ENCODE results near the gene FER. TPM values are rescaled to one million over a fixed set of nuclear protein-coding genes. Genes with fewer than 3 reads are reported as not detected.
"Not testable (repeated sequence)": the region's sequence is repeated elsewhere in the genome, so short reads cannot be mapped to it uniquely, and the experiment has no call there.

Gene FER
- total RNA-seq, 2 experiments from 2014 or later, result 5.9 to 8.0 TPM

DNA sequence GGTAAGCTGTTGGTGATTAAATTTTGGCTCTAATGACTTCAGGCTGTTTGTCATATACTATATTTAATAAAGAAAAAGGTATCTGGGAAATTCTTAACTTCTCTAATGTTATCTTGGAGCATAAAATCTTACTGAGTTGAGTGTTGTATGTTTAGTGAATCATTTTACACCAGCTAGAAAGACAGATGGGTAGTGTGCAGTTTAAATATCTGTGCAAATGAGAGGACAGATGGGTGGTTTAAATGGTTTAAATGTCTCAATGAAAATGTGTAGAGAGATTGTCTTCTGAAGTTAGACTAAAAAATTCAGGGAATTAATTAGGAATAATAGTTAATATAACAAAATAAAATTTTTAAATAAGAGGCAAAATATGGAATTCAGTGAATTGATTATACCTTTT lies 114.5 kb downstream of the FER start:
- H3K36me3 Mint-ChIP-seq (ENCODE audit: low read depth), result no peaks in the 10 kb centered on the region
- CTCF ChIA-PET, result interaction anchor here (1.0 kb wide), 1 partner anchor 567 kb away, joined by 3 read pairs; no protein-coding TSS in a partner anchor
- ATAC-seq, result no peak

DNA sequence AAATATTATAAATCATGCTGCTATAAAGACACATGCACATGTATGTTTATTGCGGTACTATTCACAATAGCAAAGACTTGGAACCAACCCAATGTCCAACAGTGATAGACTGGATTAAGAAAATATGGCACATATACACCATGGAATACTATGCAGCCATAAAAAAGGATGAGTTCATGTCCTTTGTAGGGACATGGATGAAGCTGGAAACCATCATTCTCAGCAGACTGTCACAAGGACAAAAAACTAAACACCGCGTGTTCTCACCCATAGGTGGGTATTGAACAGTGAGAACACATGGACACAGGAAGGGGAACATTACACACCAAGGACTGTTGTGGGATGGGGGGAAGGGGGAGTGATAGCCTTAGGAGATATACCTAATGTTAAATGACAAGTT lies 118.4 kb downstream of the FER start:
- not testable (repeated sequence) for H3K36me3 Mint-ChIP-seq (ENCODE audit: low read depth)

More for the DNA sequence above, 114.5 kb downstream of the FER start:
- POLR2A ChIA-PET, result no interaction called here
- DNase-seq, result no peak
- no peaks in the 10 kb centered on the region for H3K4me1 Mint-ChIP-seq (ENCODE audit: low read depth)
- H3K4me3 Mint-ChIP-seq, result no peak overlapping the region
- no peaks in the 10 kb centered on the region for H3K27me3 Mint-ChIP-seq (ENCODE audit: low read depth)
- no peaks in the 10 kb centered on the region for H3K9me3 Mint-ChIP-seq (ENCODE audit: insufficient read depth)
- H3K27ac Mint-ChIP-seq, result no peak overlapping the region

DNA sequence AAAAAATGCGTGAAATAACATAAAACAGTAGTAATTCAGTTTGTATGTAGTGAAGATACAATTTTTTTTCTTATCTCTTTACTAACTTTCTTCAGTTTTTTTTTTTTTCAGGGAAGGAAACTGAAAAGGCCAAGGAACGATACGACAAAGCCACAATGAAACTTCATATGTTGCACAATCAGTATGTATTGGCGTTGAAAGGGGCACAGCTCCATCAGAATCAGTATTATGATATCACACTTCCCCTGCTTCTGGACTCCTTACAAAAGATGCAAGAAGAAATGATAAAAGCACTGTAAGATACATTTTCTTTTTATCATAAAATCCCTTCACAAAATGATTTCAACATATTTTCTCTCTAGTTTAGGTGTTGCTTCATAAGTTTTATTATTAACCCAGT lies 120.0 kb downstream of the FER start:
- ATAC-seq (no peak), DNase-seq (no peak)
- no peaks in the 10 kb centered on the region for H3K27me3 Mint-ChIP-seq (ENCODE audit: low read depth)
- H3K4me1 Mint-ChIP-seq (ENCODE audit: low read depth), result no peaks in the 10 kb centered on the region
- H3K27ac Mint-ChIP-seq, result no peak overlapping the region
- H3K36me3 Mint-ChIP-seq (ENCODE audit: low read depth), result no peaks in the 10 kb centered on the region
- H3K4me3 Mint-ChIP-seq, result no peak overlapping the region
- H3K9me3 Mint-ChIP-seq (ENCODE audit: insufficient read depth), result no peaks in the 10 kb centered on the region
- ChIA-PET CTCF (interaction anchor here (0.6 kb wide), 1 partner anchor 822 kb away, joined by 3 read pairs; the partner anchor contains the start of gene MAN2A1), POLR2A (no interaction called here)

More for the DNA sequence above, 118.4 kb downstream of the FER start:
- H3K27ac Mint-ChIP-seq; H3K27me3 Mint-ChIP-seq (ENCODE audit: low read depth); POLR2A ChIA-PET; H3K4me1 Mint-ChIP-seq (ENCODE audit: low read depth); H3K9me3 Mint-ChIP-seq (ENCODE audit: insufficient read depth); ATAC-seq; DNase-seq; H3K4me3 Mint-ChIP-seq; CTCF ChIA-PET: not testable (repeated sequence)

DNA sequence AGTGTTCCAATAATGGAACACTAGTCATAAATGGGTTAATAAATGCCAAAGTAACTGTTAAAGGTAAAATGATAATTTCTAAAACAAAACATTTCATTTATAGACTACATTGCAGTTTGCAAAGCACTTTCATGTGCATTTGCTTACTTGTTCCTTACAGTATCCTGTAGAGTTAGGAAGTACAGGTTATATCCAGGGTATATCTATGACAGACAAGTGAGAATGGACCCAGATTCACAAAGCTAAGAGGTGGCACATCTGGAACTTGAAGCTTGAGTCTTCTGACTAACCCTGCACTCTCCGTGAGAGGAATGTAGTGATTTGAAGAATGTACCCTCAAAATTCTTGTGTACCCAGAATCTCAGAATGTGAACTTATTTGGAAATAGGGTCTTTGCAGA lies 121.4 kb downstream of the FER start:
- Mint-ChIP-seq H3K4me3 (no peak overlapping the region), H3K27ac (no peak overlapping the region), H3K36me3 (ENCODE audit: low read depth) (no peaks in the 10 kb centered on the region), H3K27me3 (ENCODE audit: low read depth) (no peaks in the 10 kb centered on the region), H3K9me3 (ENCODE audit: insufficient read depth) (no peaks in the 10 kb centered on the region), H3K4me1 (ENCODE audit: low read depth) (no peaks in the 10 kb centered on the region)
- DNase-seq (no peak), ATAC-seq (no peak)
- CTCF ChIA-PET, result no interaction called here
- POLR2A ChIA-PET, result no interaction called here

DNA sequence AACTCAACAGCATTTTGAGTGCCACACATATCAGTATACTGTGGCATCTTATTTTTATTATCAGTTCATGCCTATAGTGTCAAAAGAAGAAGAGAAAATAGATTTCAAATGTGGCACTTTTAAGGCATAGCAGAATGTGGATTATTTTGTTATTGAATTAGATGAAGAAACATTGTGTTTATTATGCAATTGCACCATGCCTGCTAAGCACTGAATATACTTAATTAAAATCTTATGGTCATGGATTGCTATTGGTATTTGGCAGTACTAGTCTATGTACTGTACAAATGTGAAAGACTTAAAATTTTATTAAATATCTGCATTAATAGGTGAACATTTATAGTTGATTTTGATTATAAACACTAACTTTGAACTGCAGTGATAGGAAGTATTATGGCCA lies 128.8 kb downstream of the FER start:
- ATAC-seq (no peak), DNase-seq (no peak)
- Mint-ChIP-seq H3K36me3 (ENCODE audit: low read depth) (no peaks in the 10 kb centered on the region), H3K9me3 (ENCODE audit: insufficient read depth) (no peaks in the 10 kb centered on the region), H3K4me1 (ENCODE audit: low read depth) (no peaks in the 10 kb centered on the region), H3K27me3 (ENCODE audit: low read depth) (no peaks in the 10 kb centered on the region), H3K27ac (no peak overlapping the region), H3K4me3 (no peak overlapping the region)
- ChIA-PET CTCF (no interaction called here), POLR2A (no interaction called here)

DNA sequence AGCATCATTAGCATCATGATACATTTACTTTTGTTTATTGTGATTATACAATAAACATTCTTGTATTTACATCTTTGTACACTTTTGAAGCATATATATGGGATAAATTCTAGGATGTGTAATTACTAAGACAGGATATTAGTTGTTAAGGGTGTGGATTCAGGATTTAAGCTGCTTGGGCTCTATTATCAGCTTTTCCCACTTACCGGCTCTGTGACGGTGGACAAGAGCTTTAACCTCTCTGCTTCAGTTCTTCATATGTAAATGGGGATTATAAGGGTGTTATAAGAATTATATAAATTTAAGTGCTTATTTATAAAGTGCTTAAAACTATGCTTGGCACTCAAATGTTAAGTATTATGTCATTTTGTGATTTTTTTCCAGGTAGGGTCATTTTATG lies 131.1 kb downstream of the FER start:
- Mint-ChIP-seq H3K27ac (no peak overlapping the region), H3K27me3 (ENCODE audit: low read depth) (no peaks in the 10 kb centered on the region), H3K36me3 (ENCODE audit: low read depth) (no peaks in the 10 kb centered on the region), H3K9me3 (ENCODE audit: insufficient read depth) (no peaks in the 10 kb centered on the region), H3K4me1 (ENCODE audit: low read depth) (no peaks in the 10 kb centered on the region), H3K4me3 (no peak overlapping the region)
- DNase-seq (no peak), ATAC-seq (no peak)
- ChIA-PET POLR2A (no interaction called here), CTCF (no interaction called here)

DNA sequence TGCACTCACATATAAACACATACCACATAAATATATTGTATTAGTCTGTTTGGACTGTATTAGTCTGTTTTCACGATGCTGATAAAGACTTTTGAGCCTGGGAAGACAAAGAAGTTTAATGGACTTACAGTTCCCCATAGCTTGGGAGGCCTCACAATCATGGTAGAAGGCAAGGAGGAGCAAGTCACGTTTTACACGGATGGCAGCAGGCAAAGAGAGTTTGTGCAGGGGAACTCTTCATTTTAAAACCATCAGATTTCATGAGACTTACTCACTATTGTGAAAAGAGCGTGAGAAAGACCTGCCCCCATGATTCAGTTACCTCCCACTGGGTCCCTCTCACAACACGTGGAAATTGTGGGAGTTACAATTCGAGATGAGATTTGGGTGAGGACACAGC lies 133.4 kb downstream of the FER start:
- POLR2A ChIA-PET, result no interaction called here

DNA sequence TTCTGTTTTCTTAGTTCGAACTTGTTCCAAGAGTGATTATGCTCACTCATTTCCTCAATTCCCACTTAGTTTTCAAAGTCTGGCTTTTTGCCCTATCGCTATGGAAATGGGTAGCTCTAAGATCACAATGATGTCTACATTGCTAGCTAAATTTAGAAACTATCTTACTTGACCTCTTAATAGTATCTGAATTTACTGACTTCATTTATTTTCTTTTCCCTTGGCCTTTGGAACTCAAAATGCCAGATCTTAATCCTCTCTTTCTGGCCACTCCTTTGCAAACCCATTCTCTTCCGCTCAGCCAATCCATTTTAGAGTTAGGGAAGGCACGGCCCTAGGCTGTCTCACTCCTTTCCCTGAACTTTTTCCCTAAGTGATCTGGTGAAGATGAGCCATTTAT lies 137.0 kb downstream of the FER start:
- no peak overlapping the region for H3K4me3 Mint-ChIP-seq
- no peak overlapping the region for H3K27ac Mint-ChIP-seq
- ATAC-seq (no peak), DNase-seq (no peak)
- no peaks in the 10 kb centered on the region for H3K4me1 Mint-ChIP-seq (ENCODE audit: low read depth)
- H3K9me3 Mint-ChIP-seq (ENCODE audit: insufficient read depth), result no peaks in the 10 kb centered on the region
- ChIA-PET CTCF (no interaction called here), POLR2A (no interaction called here)
- no peaks in the 10 kb centered on the region for H3K36me3 Mint-ChIP-seq (ENCODE audit: low read depth)
- no peaks in the 10 kb centered on the region for H3K27me3 Mint-ChIP-seq (ENCODE audit: low read depth)

More for the DNA sequence above, 133.4 kb downstream of the FER start:
- Mint-ChIP-seq H3K4me3 (no peak overlapping the region), H3K36me3 (ENCODE audit: low read depth) (no peaks in the 10 kb centered on the region), H3K27me3 (ENCODE audit: low read depth) (no peaks in the 10 kb centered on the region), H3K27ac (no peak overlapping the region), H3K9me3 (ENCODE audit: insufficient read depth) (no peaks in the 10 kb centered on the region), H3K4me1 (ENCODE audit: low read depth) (no peaks in the 10 kb centered on the region)
- ATAC-seq (no peak), DNase-seq (no peak)
- CTCF ChIA-PET, result no interaction called here

DNA sequence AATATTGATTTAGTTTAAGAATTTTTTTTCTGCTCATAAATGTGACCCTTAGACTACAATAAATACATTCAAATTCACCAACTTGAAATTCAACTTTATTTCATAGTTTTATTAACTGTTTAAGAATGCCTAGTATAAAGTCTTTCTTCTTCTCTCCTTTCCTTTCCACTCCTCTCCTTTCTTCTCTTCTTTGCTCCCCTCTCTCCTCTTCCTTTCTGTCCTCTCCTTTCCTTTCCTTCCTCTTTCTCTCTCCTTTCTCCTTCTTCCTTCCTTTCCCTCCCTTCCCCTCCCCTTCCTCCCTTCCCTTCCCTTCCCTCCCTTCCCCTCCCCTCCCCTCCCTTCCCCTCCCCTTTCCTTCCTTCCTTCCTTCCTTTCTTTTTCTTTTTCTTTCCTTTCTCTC lies 150.6 kb downstream of the FER start:
- ATAC-seq, result no peak
- Mint-ChIP-seq H3K27ac (no peak overlapping the region), H3K27me3 (ENCODE audit: low read depth) (no peaks in the 10 kb centered on the region), H3K4me1 (ENCODE audit: low read depth) (no peaks in the 10 kb centered on the region), H3K9me3 (ENCODE audit: insufficient read depth) (no peaks in the 10 kb centered on the region), H3K36me3 (ENCODE audit: low read depth) (no peaks in the 10 kb centered on the region), H3K4me3 (no peak overlapping the region)
- ChIA-PET CTCF (no interaction called here), POLR2A (no interaction called here)
- no peak for DNase-seq

DNA sequence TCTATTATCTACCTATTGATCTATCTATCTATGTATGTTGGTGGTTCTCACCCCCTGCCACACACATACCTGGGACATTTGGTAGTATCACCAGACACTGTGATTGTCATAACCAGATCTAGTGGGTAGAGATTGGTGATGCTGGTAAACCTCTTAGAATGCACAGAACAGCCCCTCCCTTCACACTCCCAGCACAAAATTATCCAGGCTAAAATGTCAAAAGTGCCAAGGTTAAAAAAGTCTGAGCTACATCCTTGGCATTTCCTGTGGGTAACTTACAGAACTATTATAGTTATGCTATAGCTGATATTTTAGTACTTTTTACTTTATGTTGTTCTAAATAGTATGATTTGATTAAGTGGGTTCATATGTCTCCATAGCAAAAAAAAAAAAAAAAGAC lies 151.0 kb downstream of the FER start:
- Mint-ChIP-seq H3K36me3 (ENCODE audit: low read depth) (no peaks in the 10 kb centered on the region), H3K27me3 (ENCODE audit: low read depth) (no peaks in the 10 kb centered on the region), H3K4me3 (no peak overlapping the region), H3K4me1 (ENCODE audit: low read depth) (no peaks in the 10 kb centered on the region), H3K9me3 (ENCODE audit: insufficient read depth) (no peaks in the 10 kb centered on the region), H3K27ac (no peak overlapping the region)
- ATAC-seq (no peak), DNase-seq (no peak)
- ChIA-PET CTCF (no interaction called here), POLR2A (no interaction called here)

DNA sequence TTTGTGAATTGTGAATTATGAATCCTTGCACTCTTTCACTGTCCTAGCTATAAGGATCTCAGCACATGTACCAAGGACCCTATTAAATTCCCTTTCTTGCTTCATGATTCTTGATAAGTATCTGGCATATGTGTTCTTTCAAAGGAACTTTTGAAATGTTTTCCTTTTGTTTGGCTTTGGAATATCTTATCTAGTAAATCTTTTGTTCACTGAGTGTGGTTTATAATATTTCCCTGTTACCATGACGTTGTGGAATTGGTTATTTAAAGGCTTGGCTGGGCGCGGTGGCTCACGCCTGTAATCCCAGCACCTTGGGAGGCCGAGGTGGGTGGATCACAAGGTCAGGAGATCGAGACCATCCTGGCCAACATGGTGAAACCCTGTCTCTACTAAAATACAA lies 151.5 kb downstream of the FER start:
- H3K27ac Mint-ChIP-seq; ATAC-seq; CTCF ChIA-PET; H3K36me3 Mint-ChIP-seq (ENCODE audit: low read depth); DNase-seq; H3K4me1 Mint-ChIP-seq (ENCODE audit: low read depth); H3K27me3 Mint-ChIP-seq (ENCODE audit: low read depth); H3K4me3 Mint-ChIP-seq; H3K9me3 Mint-ChIP-seq (ENCODE audit: insufficient read depth); POLR2A ChIA-PET: not testable (repeated sequence)

DNA sequence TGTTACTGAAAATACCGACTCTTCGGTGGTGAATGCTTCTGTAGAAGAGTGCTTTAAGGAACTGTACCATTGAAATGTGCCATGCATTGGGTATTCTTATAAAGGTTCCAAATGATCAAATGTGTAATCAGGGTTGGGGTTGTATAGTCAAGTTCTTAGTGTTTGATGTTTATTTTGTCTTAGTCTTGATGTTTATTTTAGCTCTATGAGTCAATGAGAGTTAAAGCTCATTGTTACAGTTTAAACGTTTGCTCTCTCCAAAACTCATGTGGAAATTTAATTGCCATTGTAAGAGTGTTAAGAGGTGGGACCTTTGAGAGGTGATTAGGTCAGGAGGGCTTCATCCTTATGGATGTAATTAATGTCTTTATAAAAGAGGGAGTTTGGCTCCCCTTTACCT lies 153.0 kb downstream of the FER start:
- H3K4me3 Mint-ChIP-seq, result no peak overlapping the region
- POLR2A ChIA-PET, result no interaction called here
- H3K4me1 Mint-ChIP-seq (ENCODE audit: low read depth), result no peaks in the 10 kb centered on the region
- ATAC-seq (no peak), DNase-seq (no peak)
- no peaks in the 10 kb centered on the region for H3K27me3 Mint-ChIP-seq (ENCODE audit: low read depth)
- CTCF ChIA-PET, result no interaction called here
- no peak overlapping the region for H3K27ac Mint-ChIP-seq
- H3K36me3 Mint-ChIP-seq (ENCODE audit: low read depth), result no peaks in the 10 kb centered on the region
- H3K9me3 Mint-ChIP-seq (ENCODE audit: insufficient read depth), result no peaks in the 10 kb centered on the region

DNA sequence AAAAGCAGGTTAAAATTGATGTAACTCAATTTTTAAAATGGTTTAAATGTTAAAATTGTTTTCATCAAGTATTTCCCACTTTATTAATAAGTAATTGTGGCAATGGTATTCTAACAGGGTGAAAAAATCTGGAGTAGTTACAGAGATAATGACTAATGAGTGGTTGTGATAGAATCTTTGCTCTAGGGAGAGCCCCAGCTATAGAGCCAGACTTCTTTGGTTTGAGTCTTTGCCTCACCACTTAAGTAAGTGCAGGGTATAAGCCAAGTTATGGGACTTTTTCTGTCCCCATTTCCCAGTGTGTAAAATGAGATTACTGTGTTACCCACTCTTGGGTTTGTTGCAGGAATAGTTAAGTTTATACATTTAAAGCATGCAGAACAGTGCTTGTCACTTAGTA lies 158.1 kb downstream of the FER start:
- DNase-seq (no peak), ATAC-seq (no peak)
- H3K9me3 Mint-ChIP-seq (ENCODE audit: insufficient read depth), result no peaks in the 10 kb centered on the region
- no peak overlapping the region for H3K27ac Mint-ChIP-seq
- no peaks in the 10 kb centered on the region for H3K4me1 Mint-ChIP-seq (ENCODE audit: low read depth)
- ChIA-PET CTCF (no interaction called here), POLR2A (no interaction called here)
- H3K4me3 Mint-ChIP-seq, result no peak overlapping the region
- H3K27me3 Mint-ChIP-seq (ENCODE audit: low read depth), result no peaks in the 10 kb centered on the region
- no peaks in the 10 kb centered on the region for H3K36me3 Mint-ChIP-seq (ENCODE audit: low read depth)

Measured in activated CD8-positive, alpha-beta T cell treated with anti-CD3 and anti-CD28 coated beads, Interleukin-2, amount 10 ng/mL, durations not matched to agents 7 days and 5 days (primary cell).